SK-N-DZ (cell line): Measurements from ENCODE around the gene ELP4.
A peak's percentile ranks its signal among the peaks of the same experiment; 100 is the strongest.

Experiments
- DNase-seq: peaks from one replicate; pipeline ENCODE4 v3.0.0-alpha.2; 2015; ENCODE audit warnings: low spot score

The ELP4 gene

GRCh38 chr11:31809857-31810778, 300.6 kb downstream of the ELP4 start:
- no peak for DNase-seq

GRCh38 chr11:31810779-31811647, 301.4 kb downstream of the ELP4 start, which contains the start of gene PAX6:
TSS of gene PAX6 (minus strand) at chr11:31811322. CDS start at chr11:31806411, 4,911 bp downstream.
- DNase-seq, result peak; percentile 74

GRCh38 chr11:31812383-31813381, 303.1 kb downstream of the ELP4 start:
- DNase-seq, result no peak

- no peak for DNase-seq
Observed at GRCh38 chr11:31813391-31814175, 304.0 kb downstream of the ELP4 start.

- DNase-seq, result no peak
Observed at GRCh38 chr11:31814176-31814868, 304.8 kb downstream of the ELP4 start.

GRCh38 chr11:31815711-31816467, 306.3 kb downstream of the ELP4 start:
- no peak for DNase-seq

- DNase-seq, result no peak
Observed at GRCh38 chr11:31816468-31817053, 307.0 kb downstream of the ELP4 start.

GRCh38 chr11:31817054-31817620, 307.6 kb downstream of the ELP4 start:
- DNase-seq, result no peak

- DNase-seq, result no peak
Observed at GRCh38 chr11:31817621-31818424, 308.3 kb downstream of the ELP4 start.

GRCh38 chr11:31818425-31818755, 308.8 kb downstream of the ELP4 start:
- no peak for DNase-seq

- DNase-seq, result no peak
Observed at GRCh38 chr11:31818874-31819331, 309.3 kb downstream of the ELP4 start.

- no peak for DNase-seq
Observed at GRCh38 chr11:31819621-31820437, 310.3 kb downstream of the ELP4 start.

- no peak for DNase-seq
Observed at GRCh38 chr11:31820438-31820818, 310.9 kb downstream of the ELP4 start.

- no peak for DNase-seq
Observed at GRCh38 chr11:31821235-31821764, 311.7 kb downstream of the ELP4 start.

GRCh38 chr11:31821766-31822165, 312.2 kb downstream of the ELP4 start:
- DNase-seq, result no peak
